CD4-positive, alpha-beta T cell treated with Interleukin-1 beta for 1 hour (primary cell): ENCODE data around the gene LILRA6.
"Not testable (repeated sequence)": the region's sequence is repeated elsewhere in the genome, so short reads cannot be mapped to it uniquely, and the experiment has no call there.

ENCODE experiments used
- DNase-seq, 2 donors: peaks; one replicate each; pipeline ENCODE4 v3.0.0-alpha.2; 2020 to 2022

LILRA6 gene

DNA sequence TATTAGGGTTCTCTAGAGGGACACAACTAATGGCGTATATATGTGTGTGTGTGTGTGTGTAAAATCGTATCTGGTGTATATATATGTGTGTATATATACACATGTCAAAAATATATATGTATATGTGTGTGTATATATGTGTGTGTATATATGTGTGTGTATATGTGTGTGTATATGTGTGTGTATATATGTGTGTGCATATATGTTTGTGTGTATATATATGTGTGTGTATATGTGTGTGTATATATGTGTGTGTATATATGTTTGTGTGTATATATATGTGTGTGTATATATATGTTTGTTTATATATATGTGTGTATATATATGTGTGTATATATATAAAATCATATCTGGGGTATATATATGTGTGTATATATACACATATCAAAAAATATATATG, 19.9 kb upstream of the LILRA6 start:
- DNase-seq, result no peak

DNA sequence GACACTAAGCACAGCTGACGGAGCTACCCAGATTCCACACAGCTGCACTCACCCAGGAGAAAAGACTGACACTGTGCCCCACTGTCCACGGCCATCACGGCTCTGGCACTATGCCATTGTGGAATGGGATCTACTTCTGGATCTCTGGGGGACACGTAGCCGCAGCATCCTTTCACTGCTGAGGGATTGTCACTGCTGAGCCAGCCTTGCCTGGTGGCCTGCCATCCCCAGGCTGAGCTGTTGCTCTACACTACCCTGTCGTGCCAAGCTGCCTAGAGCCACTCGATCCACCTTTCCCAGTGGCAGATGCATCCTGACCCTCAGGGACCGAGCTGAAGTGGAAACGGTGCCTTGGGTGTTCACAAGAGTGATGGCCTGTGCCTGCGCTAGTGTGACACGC, 19.5 kb upstream of the LILRA6 start:
- DNase-seq, result no peak

DNA sequence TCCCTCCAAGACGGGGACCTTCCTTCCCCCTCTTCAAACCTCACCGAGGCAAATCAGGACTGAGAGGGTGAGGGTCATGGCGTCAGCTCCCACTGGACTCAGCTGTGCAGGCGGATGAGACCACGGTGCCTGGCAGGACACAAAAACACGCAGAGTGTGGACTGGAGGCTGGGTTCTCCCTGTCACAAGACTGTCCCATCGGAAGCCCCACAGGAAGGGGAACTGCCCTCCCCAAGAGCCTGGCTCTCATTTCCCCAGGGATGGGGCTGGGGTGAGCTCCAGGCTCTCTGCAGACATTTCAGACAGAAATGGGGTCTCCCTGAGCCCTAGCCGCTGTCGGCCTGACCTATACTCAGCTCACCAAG, 14.5 kb upstream of the LILRA6 start, which contains the start of gene LILRB5:
LILRB5 (minus strand) TSS at position 158 of the 365 bp plus-strand sequence; CDS start at position 78, 80 bp downstream.
- no peak for DNase-seq

DNA sequence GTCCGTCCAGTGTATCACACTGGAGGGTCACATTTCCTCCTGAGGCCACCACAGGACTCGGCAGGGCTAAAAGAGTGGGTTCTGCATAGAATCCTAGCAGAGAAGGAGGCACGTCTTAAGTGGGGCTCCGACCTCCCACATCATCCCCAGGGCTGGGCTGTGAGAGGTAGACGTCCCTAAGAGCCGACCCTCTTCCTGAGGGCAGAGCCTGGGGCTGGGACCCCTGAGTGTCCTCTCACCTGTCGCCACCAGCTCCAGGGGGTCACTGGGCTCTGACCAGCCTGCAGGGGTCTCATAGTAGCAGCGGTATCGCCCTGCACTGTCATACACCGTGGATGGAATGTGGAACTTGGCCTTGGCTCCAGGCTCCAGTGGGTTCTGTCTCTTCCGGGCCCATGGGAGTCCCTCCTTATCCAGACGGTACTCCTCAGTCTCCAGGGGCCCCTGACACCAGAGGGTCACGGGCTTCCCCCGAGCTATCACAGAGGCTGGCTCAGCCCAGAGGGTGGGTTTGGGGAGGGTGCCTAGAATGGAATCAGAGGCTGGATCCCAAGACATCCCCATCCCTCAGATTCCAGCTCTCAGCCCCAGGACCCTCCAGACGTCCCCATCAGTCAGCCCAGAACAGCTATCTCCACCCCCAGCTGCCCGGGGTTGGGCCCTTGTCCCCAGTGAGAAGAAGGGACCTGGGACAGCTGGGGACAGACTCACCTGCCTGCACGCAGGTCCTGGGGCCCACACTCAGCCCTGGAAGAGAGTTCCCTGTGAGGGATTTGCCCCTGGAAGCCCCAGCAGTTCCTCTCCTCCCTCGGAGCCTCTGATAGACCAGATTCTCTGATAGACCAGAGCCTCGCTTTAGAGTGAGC, 13.9 kb upstream of the LILRA6 start:
- no peak for DNase-seq

DNA sequence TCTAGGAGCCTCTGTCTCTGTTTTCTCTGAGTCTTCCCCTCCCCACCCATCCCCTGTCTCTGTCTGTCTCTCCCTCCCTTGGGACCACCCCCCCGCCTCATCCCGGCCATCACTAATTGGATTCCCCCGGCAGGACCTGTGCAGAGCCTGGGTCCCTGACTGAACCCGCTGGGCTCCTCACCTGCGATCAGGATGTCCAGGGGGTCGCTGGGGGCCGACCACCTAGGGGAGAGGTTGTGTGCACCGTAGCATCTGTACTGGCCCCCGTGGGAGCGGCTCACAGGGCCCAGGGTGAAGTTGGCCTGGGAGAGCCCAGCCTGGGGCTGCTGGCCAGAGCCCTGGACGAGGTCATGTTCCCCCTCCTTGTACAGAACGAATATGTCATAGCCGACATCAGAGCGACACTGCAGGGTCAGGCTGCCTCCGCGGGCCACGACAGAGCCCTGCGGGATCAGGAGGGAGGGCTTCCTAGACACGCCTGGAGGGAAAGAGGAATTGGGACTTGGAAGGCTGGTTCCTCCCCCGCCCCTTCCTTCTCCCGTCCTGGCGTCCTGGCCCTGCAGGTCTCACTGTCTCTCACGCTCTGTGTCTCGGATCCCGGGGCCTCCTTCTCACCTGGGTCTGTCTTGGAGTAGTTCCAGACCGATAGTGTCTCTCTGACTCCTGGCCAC, 12.7 kb upstream of the LILRA6 start:
- DNase-seq, result no peak

DNA sequence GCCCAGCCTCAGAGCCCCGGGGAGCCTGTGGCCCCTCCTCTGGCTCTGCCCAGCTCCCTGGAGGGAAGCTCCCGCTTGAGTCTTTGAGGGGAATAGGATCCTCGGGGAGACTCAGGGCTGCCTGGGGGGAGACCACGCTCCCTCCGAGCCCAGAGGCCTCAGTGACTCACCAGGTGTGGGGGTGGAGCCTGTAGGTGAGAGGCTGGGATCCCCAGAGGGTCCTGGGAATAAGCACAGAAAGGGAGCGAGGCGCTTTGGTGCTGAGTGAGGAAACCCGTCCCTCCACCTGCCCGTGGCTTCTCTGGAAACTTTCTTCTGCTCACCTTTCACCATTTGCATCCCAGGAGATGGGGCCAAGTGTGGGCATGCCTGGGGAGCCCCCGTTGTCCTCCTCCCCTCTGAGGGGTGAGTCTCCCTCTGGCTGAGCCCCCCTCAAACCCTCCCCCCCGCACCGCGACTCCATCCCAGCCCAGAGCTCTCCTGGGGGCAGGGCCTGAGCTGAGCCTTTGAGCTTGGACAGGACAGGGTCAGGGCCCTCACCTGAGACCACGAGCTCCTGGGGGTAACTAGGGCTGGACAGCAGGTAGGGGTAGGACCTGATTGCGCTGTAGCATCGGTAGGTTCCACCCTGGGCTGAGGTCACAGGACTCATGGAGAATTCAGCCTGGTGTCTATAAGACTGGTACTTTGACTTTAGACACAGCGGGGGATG, 11.8 kb upstream of the LILRA6 start:
- no peak for DNase-seq

DNA sequence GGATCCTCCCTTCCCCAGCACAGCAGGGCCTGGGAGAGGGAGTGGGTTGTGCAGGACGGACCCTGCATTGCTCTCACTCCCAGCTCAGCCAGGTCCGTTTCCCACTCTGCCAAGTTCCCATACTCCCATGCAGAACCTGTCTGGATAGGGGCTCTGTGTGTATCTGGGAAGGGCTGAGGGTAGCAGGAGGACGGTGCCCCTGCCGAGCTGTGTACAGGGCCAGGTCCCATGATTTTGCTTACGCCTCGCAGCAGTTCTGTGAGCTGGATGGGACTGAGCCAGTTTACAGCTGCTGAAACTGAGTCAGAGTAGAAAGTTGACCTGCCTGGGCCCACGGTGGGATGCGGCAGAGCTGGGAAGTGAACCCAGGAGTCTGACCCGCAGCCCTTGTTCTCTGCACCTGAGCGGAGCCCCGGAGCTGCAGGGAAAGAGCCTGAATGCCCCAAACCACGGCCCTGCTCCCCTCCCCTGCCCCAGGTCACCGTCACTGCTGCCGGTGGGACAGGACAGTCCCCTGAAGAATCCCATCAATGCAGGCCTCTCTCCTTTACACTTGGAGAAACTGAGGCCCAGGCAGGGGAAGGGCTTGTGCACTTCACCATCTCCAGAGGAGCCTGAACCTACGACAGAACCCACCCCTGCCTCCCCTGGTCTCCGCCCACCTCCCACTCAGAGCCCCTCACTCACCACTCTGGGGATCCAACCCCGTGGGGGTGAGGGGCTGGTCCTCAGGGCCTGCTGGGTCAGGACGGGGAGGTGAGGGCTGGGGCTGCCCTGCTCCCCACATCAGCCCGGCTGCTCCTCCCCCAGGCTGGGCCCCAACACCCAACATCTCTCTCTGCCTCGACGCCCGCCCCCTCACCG, 11.0 kb upstream of the LILRA6 start:
- no peak for DNase-seq

DNA sequence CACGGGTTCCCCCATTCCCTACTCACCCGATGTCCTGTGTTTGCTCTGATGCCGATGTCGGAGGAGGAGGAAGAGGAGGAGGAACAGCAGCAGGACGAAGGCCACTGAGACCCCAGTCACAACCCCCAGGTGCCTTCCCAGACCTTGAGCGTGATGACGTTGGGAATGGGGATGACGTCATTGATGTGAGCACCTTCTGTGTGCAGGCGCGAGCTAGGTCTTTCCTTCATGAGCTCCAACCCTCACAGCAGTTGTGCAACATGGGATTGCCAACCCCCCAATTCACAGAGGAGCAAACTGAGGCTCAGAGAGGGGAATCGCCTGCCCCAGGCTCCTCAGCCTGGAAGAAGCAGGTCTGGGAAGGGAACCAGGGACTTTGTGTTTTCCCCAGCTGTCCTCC, 10.3 kb upstream of the LILRA6 start:
- no peak for DNase-seq

DNA sequence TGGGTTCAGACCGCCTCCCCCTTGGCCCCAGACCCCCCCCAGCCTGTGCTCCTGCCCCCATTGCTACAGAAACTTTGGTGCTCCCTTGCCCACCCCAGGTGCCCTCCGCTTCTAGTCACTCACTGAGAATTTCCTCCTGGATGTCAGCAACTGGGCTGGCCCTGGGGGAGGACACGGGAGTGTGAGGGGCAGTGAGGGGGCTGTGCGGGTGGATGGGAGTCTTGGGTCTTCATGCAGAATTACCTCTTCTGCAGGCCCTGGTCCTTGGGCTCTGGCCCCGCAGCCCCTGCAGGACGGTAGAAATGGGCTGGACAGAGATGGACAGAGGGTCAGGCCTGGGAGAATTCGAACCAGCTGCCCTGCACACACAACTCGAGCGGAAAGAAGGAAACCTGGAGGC, 9.7 kb upstream of the LILRA6 start:
- DNase-seq, result no peak

DNA sequence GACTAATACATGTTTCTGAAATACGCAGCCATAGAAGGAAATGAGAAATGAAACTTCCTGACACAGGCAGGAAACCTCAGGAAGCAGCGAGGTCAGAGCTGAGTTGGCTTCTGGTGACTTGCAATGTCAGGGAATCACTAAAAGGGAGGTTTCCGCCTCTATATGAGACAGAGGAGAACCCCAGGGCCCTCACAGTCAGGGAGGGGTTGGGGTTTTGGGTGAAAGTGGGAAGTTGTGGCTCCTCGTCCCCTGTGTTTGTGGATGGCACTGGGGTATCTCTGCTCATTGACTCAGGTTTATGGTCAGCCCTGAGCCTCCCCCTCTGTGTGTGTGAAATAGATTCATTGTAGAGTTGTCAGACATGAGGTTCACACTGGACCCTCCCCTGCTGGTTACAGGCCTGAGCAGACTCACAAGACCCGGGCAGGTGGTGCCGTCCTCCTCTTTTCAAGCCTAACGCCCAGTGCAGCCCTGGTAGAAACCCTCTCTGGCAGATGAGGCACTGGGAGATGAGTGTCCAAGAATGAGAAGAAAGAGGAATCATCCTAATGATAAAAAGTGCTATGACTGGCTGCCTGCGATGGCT, 5.5 kb upstream of the LILRA6 start:
- DNase-seq, result peak; percentile 22 to 75

DNA sequence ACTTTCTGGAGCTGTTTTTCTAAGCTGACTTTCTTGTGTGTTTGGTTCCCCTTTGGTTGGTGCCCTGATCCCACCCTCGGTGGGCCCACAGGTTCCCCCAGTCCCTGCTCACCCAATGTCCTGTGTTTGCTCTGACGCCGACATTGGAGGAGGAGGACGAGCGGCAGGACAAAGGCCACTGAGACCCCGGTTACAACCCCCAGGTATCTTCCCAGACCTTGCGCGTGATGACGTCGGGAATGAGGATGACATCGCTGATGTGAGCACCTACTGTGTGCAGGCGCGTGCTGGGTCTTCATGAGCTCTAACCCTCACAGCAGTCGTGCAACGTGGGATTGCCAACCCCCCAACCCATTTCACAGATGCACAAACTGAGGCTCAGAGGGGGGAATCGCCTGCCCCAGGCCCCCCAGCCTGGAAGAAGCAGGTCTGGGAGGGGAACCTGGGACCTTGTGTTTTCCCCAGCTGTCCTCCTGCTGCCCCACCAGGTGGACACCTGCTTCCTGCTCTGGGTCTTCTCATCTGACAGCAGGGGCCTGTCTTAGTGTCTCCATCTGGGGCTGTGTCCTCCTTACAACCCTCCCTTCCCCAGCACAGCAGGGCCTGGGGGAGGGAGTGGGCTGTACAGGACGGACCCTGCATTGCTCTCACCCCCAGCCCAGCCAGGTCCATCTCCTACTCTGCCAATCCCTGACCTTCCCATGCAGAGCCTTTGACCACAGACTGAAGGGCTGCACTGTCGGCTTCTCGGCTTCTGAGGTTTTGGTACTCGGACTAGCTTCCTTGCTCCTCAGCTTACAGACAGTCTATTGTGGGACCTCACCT, 4.7 kb upstream of the LILRA6 start:
- no peak for DNase-seq

DNA sequence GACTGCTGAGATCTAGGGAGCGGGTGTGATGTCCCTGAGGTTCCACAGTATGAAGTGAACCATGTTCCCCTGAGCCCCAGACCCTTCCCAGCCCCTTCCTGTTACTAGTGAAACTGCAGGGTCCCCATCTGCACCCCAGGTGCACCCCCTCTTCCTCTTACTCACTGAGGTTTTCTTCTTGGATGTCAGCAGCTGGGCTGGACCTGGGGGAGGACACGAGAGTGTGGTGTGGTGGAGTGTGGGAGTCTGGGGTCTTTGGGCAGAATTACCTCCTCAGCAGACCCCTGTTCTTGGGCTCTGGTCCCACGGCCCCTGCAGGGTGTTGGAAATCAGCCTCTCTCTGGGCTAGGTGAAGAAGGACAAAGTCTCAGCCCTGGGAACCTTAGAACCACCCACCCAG, 3.3 kb upstream of the LILRA6 start:
- no peak for DNase-seq

DNA sequence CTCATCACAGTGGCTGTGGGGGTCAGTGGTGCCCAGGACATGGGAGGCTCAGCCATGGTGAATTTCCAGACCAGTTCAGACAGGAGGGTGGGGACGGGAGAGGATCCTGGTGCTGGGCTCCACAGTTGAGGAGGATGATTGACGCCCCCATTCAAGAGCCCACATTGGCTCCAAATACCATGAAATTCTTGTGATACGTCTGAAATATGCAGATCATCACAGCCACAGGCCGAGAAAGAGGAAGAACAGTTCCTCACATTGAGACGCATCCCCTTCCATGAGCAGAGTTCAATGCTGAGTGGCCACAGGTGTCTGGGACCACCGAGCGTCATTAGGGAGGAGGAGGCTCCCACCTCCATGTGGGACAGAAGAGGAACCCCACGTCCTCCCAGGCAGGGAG, 1.2 kb upstream of the LILRA6 start:
- DNase-seq, result not testable (repeated sequence)

DNA sequence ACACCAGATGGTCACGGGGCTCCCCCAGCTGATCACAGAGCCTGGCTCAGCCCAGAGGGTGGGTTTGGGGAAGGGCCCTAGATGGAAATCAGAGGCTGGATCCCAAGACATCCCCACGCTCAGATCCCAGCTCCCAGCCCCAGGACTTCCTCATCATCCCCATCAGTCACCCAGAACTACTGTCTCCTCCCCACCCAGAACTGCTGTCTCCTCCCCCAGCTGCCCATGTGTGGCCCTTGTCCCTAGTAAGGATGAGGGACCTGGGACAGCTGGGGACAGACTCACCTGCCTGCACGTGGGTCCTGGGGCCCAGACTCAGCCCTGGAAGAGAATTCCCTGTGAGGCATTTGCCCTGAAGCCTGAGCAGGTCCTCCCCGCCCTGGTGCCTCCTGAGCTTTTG, 356 bp downstream of the LILRA6 start:
- DNase-seq, result not testable (repeated sequence)

DNA sequence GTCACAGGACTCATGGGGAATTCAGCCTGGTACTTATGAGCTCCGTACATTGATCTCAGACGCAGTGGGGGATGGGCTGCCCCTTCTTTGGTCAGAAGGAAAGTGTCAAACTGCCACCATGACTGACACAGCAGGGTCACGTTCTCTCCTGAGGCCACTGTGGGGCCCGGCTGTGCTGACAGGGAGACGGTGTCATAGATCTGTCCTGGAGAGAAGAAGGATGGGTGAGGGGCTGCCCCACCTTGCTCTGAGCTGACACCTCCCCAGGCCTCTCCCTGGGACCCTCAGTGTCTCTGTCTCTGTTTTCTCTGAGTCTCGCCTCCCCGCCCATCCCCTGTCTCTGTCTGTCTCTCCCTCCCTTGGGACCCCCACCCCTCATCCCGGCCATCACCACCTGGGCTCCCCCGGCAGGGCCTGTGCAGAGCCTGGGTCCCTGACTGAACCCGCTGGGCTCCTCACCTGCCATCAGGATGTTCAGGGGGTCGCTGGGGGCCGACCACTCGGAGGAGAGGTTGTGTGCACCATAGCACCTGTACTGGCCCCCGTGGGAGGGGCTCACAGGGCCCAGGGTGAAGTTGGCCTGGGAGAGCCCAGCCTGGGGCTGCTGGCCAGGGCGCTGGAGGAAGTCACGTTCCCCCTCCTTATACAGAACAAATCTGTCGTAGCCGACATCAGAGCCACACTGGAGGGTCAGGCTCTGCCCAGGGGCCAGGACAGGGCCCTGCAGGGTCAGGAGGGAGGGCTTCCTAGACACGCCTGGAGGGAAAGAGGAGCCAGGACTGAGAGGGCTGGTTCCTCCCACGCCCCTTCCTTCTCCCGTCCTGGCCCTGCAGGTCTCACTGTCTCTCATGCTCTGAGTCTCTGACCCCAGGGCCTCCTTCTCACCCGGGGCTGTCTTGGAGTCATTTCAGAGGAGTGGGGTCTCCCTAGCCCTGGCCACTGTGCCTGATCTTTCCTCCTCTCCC, 1.9 kb downstream of the LILRA6 start:
- not testable (repeated sequence) for DNase-seq

DNA sequence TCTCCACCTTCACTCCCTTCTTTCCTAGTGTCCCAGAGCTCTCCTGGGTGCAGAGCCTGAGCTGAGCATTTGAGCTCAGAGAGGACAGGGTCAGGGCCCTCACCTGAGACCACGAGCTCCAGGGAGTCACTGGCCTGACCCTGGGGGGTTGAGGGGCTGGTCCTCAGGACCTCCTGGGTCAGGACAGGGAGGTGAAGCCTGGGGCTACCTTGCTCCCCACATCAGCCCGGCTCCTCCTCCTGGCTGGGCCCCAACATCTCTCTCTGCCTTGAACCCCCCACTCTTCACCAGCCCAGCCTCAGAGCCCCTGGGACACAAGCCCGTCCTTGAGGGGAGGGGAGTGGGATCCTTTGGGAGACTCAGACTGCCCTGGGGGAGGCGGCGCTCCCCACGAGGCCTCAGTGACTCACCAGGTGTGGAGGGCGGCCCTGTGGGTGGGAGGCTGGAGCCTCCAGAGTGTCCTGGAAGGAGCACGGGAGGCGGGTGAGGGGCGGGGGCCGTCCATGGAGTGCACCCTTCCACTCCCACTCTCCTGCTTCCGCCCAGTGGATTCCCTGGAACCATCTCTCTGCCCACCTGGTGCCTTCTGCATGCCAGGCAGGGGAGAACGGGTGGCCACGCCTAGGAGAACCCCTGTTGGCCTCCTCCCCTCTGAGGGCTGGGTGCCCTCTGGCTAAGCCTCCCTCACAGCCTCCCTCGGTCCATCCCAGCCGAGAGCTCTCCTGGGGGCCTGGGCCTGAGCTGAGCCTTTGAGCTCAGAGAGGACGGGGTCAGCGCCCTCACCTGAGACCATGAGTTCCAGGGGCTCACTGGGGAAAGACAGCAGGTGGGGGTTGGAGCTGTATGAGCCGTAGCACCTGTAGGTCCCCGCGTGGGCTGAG, 2.9 kb downstream of the LILRA6 start:
- DNase-seq, result not testable (repeated sequence)

DNA sequence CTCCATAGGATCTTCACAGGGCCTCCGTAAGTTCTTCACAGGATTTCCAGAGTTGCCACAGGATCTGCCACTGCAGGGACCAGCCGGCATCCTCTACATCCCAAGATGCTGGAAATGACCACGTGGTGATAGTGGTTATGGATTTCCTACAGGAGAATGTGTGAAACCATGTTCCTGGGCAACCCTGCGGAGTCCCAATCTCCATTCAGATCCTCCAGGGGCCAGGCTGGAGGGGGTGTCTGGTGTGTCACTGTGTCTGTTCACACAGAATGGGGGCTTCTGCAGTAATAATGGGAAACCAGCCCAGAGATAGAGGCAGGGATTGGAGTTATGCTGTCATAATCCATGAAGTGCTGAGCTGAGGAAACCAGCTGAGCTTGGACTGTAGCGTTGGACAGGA, 8.6 kb downstream of the LILRA6 start:
- DNase-seq, result no peak

DNA sequence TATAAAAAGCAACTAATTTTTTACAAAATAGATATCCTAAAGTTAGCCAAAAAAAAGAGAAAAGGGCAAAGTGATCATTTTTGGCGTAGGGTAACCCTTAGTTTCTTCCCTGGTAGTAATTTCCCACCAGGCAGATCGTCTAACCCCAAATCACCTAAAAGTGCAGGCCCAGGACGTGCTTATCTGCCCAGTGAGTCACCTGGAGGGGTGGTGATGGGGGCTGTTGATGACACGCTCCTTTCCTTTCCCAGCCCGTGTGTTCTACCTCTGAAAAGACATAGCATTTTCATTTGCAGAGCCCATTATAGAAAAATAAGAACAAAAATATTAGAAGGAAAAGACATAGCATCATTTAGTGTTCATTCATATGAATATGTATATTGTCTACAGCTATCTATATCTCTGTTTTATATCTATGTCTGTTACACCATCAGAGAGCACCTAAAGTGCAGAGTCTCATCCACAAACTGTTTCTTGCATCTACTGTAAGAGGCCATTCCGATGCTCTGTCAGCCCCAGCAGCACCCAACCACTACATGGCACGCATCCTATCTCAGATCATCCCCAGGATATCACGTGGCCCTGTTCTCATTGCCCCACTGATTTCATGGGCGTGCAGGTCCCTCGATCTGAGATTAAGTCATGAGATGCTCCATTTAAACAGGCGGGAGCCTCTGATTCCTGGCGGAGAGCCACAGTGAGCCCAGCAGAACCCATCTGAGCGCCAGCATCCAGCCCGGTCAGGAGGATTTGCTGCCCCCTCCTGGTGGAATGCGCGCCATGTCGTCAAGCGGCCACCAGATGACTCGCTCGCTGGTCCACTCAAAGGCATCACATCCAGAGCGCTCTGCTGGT, 11.3 kb downstream of the LILRA6 start:
- DNase-seq, result peak; percentile 82 to 85
